Fibroblast of lung (primary cell): ENCODE data around the gene GDPD3. TPM values are rescaled to one million over a fixed set of nuclear protein-coding genes. Genes with fewer than 3 reads are reported as not detected.

Source experiments
- DNase-seq, 2 donors: peaks; one replicate each; pipeline versions ENCODE4 v3.0.0 to v3.0.0-alpha.2; 2010; ENCODE audit warnings: low read depth in 2 of 2
- H2AFZ ChIP-seq: 2 replicates; pipeline ENCODE4 v1.5.1; 2012; ENCODE audit warnings: low read length, control low read depth, inconsistent platforms
- H3K27ac ChIP-seq: 2 replicates; pipeline ENCODE4 v1.5.1; 2011; ENCODE audit warnings: low read length, control low read depth; ENCODE audit not compliant: insufficient read depth
- H3K27me3 ChIP-seq: 2 replicates; pipeline ENCODE4 v1.5.1; 2011; ENCODE audit warnings: mild to moderate bottlenecking, low read length; ENCODE audit not compliant: control insufficient read depth, insufficient read depth
- H3K36me3 ChIP-seq: 2 replicates; pipeline ENCODE4 v1.5.1; 2011; ENCODE audit warnings: low read length; ENCODE audit not compliant: control insufficient read depth, insufficient read depth
- H3K4me1 ChIP-seq: 2 replicates; pipeline ENCODE4 v1.5.1; 2011; ENCODE audit warnings: low read length; ENCODE audit not compliant: control insufficient read depth, insufficient read depth; ENCODE audit errors: extremely low read depth
- H3K4me2 ChIP-seq: 2 replicates; pipeline ENCODE4 v1.5.1; 2011; ENCODE audit warnings: low read length, control low read depth; ENCODE audit not compliant: insufficient read depth; ENCODE audit errors: extremely low read depth
- H3K4me3 ChIP-seq, 4 experiments: fragments of 200-600 bp in 1 of 4; sonication (generic) in 1 of 4; replicated peaks in 1 of 4; 2 replicates each; pipeline ENCODE4 v1.5.1; 2011 to 2016; ENCODE audit warnings: low read length in 4 of 4, low read depth in 3 of 4, mild to moderate bottlenecking in 3 of 4, control low read depth in 2 of 4, inconsistent platforms in 1 of 4, mixed read lengths in 1 of 4; ENCODE audit not compliant: insufficient read depth in 1 of 4; ENCODE audit errors: control extremely low read depth in 1 of 4
- H3K79me2 ChIP-seq: 2 replicates; pipeline ENCODE4 v1.5.1; 2012; ENCODE audit warnings: mild to moderate bottlenecking, low read length, inconsistent platforms; ENCODE audit not compliant: control insufficient read depth, insufficient read depth
- H3K9ac ChIP-seq: 2 replicates; pipeline ENCODE4 v1.5.1; 2011; ENCODE audit warnings: mild to moderate bottlenecking, low read length, control low read depth; ENCODE audit not compliant: insufficient read depth
- H3K9me3 ChIP-seq: 2 replicates; pipeline ENCODE4 v1.5.1; 2012; ENCODE audit warnings: low read depth, low read length; ENCODE audit not compliant: control insufficient read depth, insufficient read depth
- H4K20me1 ChIP-seq: 2 replicates; pipeline ENCODE4 v1.5.1; 2011; ENCODE audit warnings: low read length; ENCODE audit not compliant: control insufficient read depth, insufficient read depth; ENCODE audit errors: extremely low read depth
- EZH2 ChIP-seq: IDR thresholded peaks from 2 replicates; pipeline ENCODE4 v1.5.1; 2012; ENCODE audit warnings: low read length, control low read depth, mild to moderate bottlenecking; ENCODE audit errors: missing control alignments
- polyA plus RNA-seq, 2 donors: library from polyadenylated mRNA; depleted of rRNA in 1 of 2; stranded (reverse) in 1 of 2; unstranded in 1 of 2; fragments of >200 nt; gene quantifications; 2 replicates each; pipeline ENCODE4 v1.2.1, GENCODE V29; 2011 to 2012; ENCODE audit warnings: missing spikeins in 1 of 2
- total RNA-seq: library from RNA; depleted of rRNA; stranded (reverse); fragments of >200 nt; gene quantifications from 2 replicates; pipeline ENCODE4 v1.2.1, GENCODE V29; 2014
- TF ChIP-seq, protein P1 (sequence below), 2 donors: IDR thresholded peaks in 1 of 2; conservative IDR thresholded peaks in 1 of 2; 1 replicate in 1 of 2; 2 replicates in 1 of 2; pipeline ENCODE4 v1.5.1; 2011 to 2012; ENCODE audit warnings: low read length in 2 of 2, control low read depth in 1 of 2, inconsistent platforms in 1 of 2, low read depth in 1 of 2, mild to moderate bottlenecking in 1 of 2

Gene GDPD3
- total and polyA plus RNA-seq, 2 donors (not counting 1 experiment from before 2014, with no cell fraction given) = 1.2 TPM

DNA sequence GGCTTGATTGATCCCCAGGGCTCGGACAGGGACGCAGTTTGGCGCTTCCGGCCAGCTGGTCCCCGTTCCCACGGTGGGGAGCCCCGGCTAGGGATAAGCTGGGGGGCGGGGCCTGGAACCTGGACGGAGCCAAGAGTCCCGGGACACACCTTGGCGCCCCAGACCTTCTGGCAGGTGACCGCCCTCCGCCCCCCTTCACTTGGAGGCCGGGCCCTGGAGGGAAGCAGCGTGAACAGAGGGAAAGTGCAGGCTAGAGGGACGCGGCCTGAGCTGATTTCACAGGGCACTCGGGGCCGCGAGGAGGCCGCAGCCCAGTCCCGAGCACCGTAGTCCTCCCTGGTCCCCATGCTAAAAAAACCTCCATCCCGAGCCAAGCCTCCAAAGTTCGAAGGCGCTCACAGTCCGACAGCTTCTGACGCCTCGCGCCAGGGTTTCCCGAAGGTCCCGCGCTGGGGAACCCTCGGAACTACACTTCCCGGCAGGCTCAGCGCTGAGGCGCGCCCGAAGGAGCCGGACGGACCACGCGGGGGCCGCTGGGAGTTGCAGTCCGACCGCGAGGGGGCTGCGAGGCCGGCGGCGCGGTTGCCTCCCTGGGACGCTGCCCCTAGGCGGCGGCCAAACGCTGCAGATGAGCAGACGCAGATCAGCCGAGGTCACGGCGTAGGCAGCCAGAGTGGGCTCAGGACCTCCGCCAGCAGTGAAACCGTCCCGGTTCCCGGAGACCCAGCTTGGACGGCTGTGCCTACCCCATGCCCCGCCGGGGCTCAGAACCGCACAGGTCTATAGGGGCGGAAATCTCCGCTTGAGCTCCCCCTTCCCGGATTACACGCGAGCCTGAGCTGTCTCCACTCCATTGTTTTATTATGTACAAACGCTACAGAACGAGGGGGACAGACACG, 21.6 kb downstream of the GDPD3 start, which contains the start of gene TBX6:
TSS of gene TBX6 (minus strand) at position 451 of the 899 bp plus-strand sequence. CDS start 731 bp downstream, outside the sequence.
- H3K4me2 ChIP-seq = peak within 1 kb of the TSS; percentile 73

DNA sequence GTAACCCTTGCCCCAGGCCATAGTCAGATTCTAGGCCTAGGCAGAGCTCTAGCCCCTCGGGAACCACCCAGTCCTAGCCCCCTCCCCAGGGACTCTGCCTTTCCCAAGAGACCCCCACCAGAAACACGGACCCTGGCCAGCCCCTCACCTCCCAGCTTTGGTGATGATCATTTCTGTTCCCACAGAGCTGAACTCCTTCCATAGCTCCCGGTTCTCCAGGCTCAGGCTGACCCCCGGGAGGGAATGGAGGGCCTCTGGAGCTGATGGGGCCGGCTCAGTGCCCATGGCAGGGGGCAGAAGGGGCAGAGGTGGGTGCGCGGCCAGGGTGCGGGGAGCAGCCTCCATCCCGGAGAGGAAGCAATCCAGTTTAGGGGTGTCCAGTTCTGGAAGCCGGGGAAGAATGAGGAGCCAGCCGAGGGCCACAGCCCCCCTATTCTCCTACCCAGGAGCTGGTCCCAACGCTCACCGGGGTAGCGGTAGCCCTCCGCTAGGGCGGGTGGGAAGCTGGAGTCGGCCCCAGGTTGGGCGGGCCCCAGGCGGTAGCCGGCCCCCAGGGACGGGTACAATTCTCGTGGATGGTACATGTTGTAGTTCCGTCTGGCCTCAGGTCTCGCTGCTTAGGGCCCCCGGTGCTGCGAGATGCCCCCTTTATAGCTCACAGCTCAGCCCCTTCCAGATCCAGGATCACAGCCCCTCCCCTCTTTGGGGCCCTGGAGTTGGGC, 22.6 kb downstream of the GDPD3 start:
- Histone ChIP-seq H3K9me3 (no peaks in the 10 kb centered on the region), H3K79me2 (no peaks in the 10 kb centered on the region), H3K27me3 (no peaks in the 10 kb centered on the region), H2AFZ (no peak overlapping the region), H3K4me2 (no peak overlapping the region), H3K4me3 (no peak overlapping the region), H3K9ac (no peak overlapping the region), H4K20me1 (no peaks in the 10 kb centered on the region), H3K36me3 (no peaks in the 10 kb centered on the region), H3K4me1 (peaks cover 20% of the 10 kb centered on the region), H3K27ac (no peak overlapping the region)
- no peak for DNase-seq
- TF ChIP-seq, protein P1, sequence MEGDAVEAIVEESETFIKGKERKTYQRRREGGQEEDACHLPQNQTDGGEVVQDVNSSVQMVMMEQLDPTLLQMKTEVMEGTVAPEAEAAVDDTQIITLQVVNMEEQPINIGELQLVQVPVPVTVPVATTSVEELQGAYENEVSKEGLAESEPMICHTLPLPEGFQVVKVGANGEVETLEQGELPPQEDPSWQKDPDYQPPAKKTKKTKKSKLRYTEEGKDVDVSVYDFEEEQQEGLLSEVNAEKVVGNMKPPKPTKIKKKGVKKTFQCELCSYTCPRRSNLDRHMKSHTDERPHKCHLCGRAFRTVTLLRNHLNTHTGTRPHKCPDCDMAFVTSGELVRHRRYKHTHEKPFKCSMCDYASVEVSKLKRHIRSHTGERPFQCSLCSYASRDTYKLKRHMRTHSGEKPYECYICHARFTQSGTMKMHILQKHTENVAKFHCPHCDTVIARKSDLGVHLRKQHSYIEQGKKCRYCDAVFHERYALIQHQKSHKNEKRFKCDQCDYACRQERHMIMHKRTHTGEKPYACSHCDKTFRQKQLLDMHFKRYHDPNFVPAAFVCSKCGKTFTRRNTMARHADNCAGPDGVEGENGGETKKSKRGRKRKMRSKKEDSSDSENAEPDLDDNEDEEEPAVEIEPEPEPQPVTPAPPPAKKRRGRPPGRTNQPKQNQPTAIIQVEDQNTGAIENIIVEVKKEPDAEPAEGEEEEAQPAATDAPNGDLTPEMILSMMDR (conservative IDR thresholded peaks at IDR 0.05 in 1 of 2, IDR thresholded peaks at IDR 0.05 in 1 of 2; ENCODE audit: low read depth in 1 of 2, low read length in 2 of 2) = no peak
- TF ChIP-seq EZH2 = no peak

More for the DNA sequence above, 21.6 kb downstream of the GDPD3 start, which contains the start of gene TBX6:
- Histone ChIP-seq H3K27me3 (no peaks in the 10 kb centered on the region), H4K20me1 (no peaks in the 10 kb centered on the region), H3K4me1 (peaks cover 20% of the 10 kb centered on the region), H3K79me2 (no peaks in the 10 kb centered on the region), H3K4me3 (peak within 1 kb of the TSS; percentile 45 to 56 (median 50)), H3K9me3 (no peaks in the 10 kb centered on the region), H2AFZ (peak within 1 kb of the TSS; percentile 92), H3K36me3 (no peaks in the 10 kb centered on the region), H3K27ac (peak within 1 kb of the TSS; percentile 67), H3K9ac (peak within 1 kb of the TSS; percentile 29)
- peak; percentile 82 to 84 for DNase-seq
- TF ChIP-seq, protein P1 (conservative IDR thresholded peaks at IDR 0.05 in 1 of 2, IDR thresholded peaks at IDR 0.05 in 1 of 2; ENCODE audit: low read depth in 1 of 2, low read length in 2 of 2) = peak; percentile 57 to 61
- no peak for TF ChIP-seq EZH2
